ENCODE measurements around the gene MSX2.

The MSX2 gene
- 0 to 1.1 (median 0) reads per million in 17 experiments for total RNA-seq

GRCh38 chr5:174724484-174725260 lies at the start of gene MSX2:
MSX2 (plus strand) TSS chr5:174724582; CDS start chr5:174724660, 78 bp downstream.
- peak; percentile 53 to 73 (median 60) for DNase-seq

- DNase-seq, result no peak
Measured at GRCh38 chr5:174675110-174675509, 49.3 kb upstream of the MSX2 start.

- no peak for DNase-seq
Measured at GRCh38 chr5:174675916-174676315, 48.5 kb upstream of the MSX2 start.

GRCh38 chr5:174678107-174678506 lies 46.3 kb upstream of the MSX2 start:
- DNase-seq, result no peak

- no peak for DNase-seq
Measured at GRCh38 chr5:174680901-174681565, 43.3 kb upstream of the MSX2 start.

- DNase-seq, result no peak
Measured at GRCh38 chr5:174687503-174687902, 36.9 kb upstream of the MSX2 start.

GRCh38 chr5:174688441-174689354 lies 35.7 kb upstream of the MSX2 start:
- no peak for DNase-seq

- DNase-seq, result peak in 3 of 4 experiments; percentile 1 to 21 (median 3)
Measured at GRCh38 chr5:174690271-174690670, 34.1 kb upstream of the MSX2 start.

- DNase-seq, result no peak
Measured at GRCh38 chr5:174692381-174692780, 32.0 kb upstream of the MSX2 start.

- no peak for DNase-seq
Measured at GRCh38 chr5:174692982-174693422, 31.4 kb upstream of the MSX2 start.

GRCh38 chr5:174693697-174694385 lies 30.5 kb upstream of the MSX2 start:
- DNase-seq, result no peak

GRCh38 chr5:174694611-174695010 lies 29.8 kb upstream of the MSX2 start:
- no peak for DNase-seq

- DNase-seq, result no peak
Measured at GRCh38 chr5:174698156-174698555, 26.2 kb upstream of the MSX2 start.

GRCh38 chr5:174699131-174699530 lies 25.3 kb upstream of the MSX2 start:
- DNase-seq, result no peak

GRCh38 chr5:174706997-174707572 lies 17.3 kb upstream of the MSX2 start:
- DNase-seq, result no peak

GRCh38 chr5:174707671-174708070 lies 16.7 kb upstream of the MSX2 start:
- DNase-seq, result no peak

- no peak for DNase-seq
Measured at GRCh38 chr5:174708476-174709207, 15.7 kb upstream of the MSX2 start.

GRCh38 chr5:174714751-174715150 lies 9.6 kb upstream of the MSX2 start:
- no peak for DNase-seq

- DNase-seq, result no peak
Measured at GRCh38 chr5:174715804-174716203, 8.6 kb upstream of the MSX2 start.

GRCh38 chr5:174717826-174718455 lies 6.4 kb upstream of the MSX2 start:
- no peak for DNase-seq
